Uterus (tissue), 2 donors: ENCODE data around the gene AKT1.

Experiments used
- CTCF ChIP-seq, 4 experiments: fragments of 200-600 bp in 2 of 4; fragments of 450-650 bp in 2 of 4; sonication (generic) in 2 of 4; IDR thresholded peaks; one replicate each; pipeline ENCODE4 v1.5.1; 2016 to 2019; ENCODE audit warnings: antibody characterized with exemption in 4 of 4, mild to moderate bottlenecking in 2 of 4, moderate library complexity in 1 of 4
- POLR2A ChIP-seq, 2 donors: fragments of 450-650 bp; IDR thresholded peaks; one replicate each; pipeline ENCODE4 v1.6.1; 2016; ENCODE audit warnings: antibody characterized with exemption in 2 of 2, mild to moderate bottlenecking in 1 of 2, moderate library complexity in 1 of 2

DNA sequence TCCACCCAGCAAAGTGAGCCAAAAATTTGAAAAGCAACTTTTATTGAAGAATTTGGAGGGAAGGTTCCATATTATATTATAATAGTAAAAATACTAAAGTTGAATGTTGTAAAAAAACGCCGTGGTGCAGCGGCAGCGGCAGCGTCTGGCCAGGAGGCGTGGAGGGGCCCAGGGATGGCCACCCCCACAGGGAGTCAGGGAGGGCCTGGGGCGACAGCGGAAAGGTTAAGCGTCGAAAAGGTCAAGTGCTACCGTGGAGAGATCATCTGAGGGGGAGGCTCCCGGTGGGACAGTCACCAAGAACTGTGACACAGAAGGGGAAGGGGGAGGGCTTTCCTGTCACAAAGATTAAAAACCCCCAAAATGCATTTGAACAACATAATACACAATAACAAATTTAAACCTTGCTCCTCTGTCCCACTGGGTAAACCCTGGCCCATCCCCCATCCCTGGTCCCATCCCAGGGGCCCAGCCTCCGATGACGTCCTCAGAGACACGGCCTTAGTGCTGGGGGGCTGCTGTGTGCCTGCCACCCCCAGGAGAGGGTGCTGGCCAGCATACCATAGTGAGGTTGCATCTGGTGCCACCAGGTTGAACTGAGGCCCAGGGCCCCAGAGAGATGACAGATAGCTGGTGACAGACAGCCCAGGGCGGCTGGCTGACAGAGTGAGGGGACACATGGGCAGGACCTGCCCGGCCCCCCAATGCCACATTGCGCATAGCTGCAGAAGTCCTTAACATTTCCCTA, 26.1 kb downstream of the AKT1 start:
- no peak for TF ChIP-seq CTCF (IDR thresholded peaks at IDR 0.05)
- no peak for TF ChIP-seq POLR2A (IDR thresholded peaks at IDR 0.05)
